D341Med (cell line): Measurements from ENCODE around the gene IGFBPL1.
"Not testable (repeated sequence)": the region's sequence is repeated elsewhere in the genome, so short reads cannot be mapped to it uniquely, and the experiment has no call there.

Source experiments
- DNase-seq: peaks from one replicate; pipeline ENCODE4 v3.0.0; 2012; ENCODE audit warnings: low spot score

IGFBPL1 gene

GRCh38 chr9:38399191-38399590 lies 25.1 kb downstream of the IGFBPL1 start:
- not testable (repeated sequence) for DNase-seq

GRCh38 chr9:38396371-38396671 lies 27.9 kb downstream of the IGFBPL1 start:
- no peak for DNase-seq

DNA sequence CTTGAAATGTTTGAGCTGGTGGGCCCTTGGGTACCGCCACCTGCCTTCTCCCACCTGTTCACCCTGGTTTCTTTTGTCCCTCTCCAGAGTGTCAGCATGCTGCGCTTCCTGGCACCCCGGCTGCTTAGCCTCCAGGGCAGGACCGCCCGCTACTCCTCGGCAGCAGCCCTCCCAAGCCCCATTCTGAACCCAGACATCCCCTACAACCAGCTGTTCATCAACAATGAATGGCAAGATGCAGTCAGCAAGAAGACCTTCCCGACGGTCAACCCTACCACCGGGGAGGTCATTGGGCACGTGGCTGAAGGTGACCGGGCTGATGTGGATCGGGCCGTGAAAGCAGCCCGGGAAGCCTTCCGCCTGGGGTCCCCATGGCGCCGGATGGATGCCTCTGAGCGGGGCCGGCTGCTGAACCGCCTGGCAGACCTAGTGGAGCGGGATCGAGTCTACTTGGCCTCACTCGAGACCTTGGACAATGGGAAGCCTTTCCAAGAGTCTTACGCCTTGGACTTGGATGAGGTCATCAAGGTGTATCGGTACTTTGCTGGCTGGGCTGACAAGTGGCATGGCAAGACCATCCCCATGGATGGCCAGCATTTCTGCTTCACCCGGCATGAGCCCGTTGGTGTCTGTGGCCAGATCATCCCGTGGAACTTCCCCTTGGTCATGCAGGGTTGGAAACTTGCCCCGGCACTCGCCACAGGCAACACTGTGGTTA lies 28.4 kb downstream of the IGFBPL1 start:
- no peak for DNase-seq

DNA sequence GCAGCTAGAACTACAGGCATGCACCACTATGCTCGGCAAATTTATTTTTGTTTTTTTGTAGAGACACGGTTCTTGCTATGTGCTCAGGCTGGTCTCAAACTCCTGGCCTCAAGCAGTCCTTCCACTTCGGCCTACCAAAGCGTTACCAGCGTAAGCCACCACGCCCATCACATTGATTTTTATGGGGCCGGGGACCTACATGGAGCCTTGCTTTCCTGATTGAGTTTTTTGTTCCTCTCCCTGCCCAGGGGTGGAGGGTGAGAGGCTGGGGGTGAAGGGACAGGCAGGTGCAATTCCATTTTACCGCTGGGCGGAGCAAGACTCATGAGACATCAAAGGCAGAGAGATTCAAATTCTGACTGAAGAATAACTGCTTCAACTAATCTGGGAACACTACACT lies 29.8 kb downstream of the IGFBPL1 start:
- DNase-seq: no peak

DNA sequence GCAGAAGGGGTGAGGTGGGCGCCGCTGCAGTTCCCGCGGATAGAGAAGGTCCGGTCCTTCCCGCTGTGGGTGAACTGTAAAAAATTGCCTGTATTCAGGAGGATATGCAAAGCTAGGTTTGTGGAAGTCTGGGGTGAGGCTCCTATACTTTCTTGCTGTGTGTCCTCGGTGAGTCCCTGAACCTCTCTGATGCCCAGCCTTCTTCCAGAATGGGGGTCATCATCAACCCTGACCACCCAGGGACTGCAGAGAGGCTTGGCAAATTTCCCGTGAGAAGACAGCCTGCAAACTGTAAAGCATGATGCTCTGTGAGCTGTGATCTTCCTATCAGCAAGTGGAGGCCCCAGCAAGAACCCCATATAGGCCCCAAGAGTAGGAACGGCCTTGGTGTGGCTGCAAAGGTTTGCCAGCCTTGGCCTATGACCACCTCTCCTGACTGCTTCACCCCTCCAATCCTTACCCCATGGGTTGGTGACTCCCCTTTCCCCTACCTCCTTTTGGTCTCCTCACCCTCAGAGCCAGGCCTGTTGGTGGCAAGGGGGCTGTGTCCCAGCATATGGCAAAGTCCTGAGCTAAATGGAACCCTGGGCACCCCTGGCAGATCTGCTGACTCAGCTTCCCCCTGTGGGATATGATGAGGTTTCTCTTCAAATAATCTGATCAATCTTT lies 31.0 kb downstream of the IGFBPL1 start:
- no peak for DNase-seq

DNA sequence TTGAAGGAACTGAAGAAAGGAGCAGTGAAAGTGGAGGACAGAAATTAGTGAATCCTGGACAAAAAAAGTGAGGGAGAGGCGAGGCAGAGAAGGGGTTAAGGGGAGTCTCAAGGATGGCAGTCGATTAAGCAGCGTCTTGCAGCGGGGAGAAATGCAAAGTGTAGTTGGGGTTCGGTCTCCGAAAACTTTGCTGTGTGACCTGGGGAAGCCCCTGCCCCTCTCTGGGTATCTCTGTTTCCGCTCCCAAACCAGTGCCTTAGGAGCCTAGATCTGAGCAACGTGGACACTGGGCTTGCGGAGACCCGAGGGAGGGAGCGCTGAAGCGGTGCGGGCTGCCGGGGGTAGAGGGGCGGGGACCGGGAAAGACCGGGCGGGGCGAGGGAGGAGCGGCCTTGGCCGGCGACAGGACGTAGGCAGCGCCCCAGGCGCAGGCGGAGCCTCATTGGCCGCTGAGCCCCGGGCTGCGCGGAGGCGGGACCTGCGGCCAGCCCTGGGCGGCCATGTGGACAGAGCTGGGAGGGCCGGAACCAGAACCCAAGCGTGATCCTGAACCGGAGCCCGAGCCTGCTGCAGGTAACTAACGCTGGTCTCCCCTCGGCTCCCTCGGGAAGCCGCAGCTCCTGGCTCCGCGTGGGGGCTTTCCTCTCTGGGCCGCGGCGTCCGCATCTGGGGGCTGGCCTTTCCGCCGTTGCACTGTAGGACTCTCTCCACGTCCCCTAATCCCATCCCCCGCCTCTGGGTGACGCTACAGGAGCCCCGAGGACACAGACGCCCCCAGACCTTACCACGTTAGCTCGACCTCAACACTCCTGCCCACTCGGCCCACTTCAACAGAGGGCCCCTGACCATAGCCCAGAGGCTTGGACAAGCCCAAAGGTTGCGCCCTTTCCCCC lies 31.8 kb downstream of the IGFBPL1 start, which contains the start of gene ALDH1B1:
Gene ALDH1B1 (plus strand): TSS at position 468 of the 893 bp plus-strand sequence. CDS start 3,047 bp downstream, outside the sequence.
- DNase-seq: peak; percentile 94

- DNase-seq: no peak
These were observed 32.8 kb downstream of the IGFBPL1 start for GRCh38 chr9:38391278-38392118.

GRCh38 chr9:38390851-38391250 lies 33.4 kb downstream of the IGFBPL1 start:
- DNase-seq: no peak

DNA sequence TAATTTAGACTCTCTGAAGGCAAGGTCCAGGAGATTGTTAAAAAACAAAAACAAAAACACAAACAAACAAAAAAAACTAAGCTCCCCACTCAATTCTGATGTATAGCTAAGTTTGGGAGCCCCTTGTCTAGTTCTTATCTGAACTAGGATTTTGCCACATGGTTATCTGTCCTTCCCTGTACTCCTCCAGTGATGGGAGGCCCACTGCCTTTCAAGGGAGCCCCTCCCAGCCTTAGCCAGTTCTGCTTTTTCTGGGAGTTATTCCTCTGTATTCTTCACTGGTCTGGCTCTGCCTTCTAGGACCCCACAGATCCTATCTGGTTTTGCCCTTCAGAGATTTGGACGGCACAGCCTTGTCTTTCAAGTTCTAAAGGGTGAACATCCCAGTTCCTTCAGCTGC lies 33.8 kb downstream of the IGFBPL1 start:
- DNase-seq: no peak

GRCh38 chr9:38389313-38389712 lies 34.9 kb downstream of the IGFBPL1 start:
- DNase-seq: no peak

- DNase-seq: no peak
These were observed 35.7 kb downstream of the IGFBPL1 start for GRCh38 chr9:38388283-38389223.

GRCh38 chr9:38387751-38388150 lies 36.5 kb downstream of the IGFBPL1 start:
- DNase-seq: no peak

DNA sequence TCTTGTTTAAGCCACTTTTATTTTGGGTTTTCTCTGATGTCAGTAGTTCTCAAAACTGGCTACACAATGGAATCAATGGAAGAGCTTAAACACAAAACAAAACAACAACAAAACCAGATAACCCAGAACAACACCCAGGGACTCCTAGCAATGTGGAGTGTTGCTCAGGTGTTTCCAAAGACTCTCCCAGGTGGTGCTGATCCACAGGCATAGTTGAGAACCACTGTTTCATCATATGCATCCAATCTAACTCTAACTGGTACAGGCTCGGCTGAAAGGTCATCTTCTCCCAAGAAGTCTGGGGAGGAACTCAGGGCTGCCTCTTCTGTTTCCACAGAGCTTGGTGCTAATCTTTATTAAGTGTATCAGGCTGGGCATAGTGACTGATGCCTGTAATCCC lies 37.2 kb downstream of the IGFBPL1 start:
- no peak for DNase-seq

DNA sequence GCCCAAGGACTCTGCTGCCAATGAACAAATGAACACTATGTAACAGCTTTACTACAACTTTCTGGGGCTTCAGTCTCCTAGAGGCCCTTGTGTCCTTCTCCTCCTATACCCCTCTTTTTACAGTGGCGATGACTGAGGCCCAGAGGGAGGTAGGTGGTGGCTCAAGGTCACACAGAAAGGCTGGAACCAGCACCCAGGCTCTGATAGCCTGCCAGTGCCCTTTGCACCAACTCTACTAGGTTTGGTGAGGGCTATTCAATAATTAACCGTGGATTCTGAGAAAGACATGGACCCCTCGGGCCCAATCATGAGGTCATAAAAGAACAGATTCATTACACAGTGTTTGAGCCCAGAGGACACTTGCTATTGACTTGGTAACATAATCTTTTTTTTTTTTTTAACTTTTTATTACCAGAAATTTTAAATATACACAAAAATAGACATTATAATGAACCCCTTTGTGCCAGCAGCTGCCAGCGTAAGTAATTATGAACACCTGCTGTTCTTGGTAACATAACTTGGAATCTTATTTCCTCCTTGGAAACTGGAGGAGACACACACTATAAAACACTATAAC lies 37.8 kb downstream of the IGFBPL1 start:
- no peak for DNase-seq

- no peak for DNase-seq
These were observed 38.4 kb downstream of the IGFBPL1 start for GRCh38 chr9:38385896-38386295.

DNA sequence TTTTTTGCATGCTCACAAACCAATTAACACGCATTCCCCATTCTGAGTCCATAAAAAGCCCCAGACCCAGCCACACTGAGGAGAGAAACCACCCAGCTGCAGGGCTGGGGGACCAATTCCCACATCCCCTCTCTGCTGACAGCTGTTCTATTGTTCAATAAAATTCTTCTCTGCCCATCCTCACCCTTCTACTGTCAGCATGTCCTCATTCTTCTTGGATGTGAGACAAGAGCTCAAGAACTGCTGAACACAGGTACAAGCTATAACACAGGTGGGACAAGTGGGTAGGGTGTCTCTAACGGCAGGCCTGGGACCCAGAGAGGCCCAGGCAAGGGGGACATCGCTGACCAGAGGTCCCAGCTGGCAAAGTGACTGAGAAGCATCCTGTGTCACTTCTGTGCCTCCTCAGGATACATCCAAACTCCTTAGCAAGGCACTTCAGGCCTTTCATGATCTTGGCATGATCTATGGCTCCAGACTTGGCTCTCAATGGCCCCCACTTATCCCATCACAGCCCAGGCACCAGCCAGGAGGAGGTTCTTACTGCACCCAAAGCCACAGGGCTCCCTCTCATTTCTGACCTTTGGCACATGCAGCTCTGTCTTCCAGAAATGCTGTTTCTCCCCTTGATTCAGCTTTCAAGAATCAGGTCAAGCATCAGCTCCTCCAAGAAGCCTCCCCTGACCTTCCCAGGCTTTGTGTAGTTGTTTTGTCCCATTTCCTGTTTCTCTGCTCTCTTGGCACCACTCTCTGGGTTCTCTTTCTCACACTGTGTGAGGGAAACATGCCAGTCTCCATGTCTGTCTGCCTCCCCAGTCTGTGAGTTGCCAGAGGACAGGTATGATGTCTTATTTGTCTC lies 39.0 kb downstream of the IGFBPL1 start:
- DNase-seq: no peak

DNA sequence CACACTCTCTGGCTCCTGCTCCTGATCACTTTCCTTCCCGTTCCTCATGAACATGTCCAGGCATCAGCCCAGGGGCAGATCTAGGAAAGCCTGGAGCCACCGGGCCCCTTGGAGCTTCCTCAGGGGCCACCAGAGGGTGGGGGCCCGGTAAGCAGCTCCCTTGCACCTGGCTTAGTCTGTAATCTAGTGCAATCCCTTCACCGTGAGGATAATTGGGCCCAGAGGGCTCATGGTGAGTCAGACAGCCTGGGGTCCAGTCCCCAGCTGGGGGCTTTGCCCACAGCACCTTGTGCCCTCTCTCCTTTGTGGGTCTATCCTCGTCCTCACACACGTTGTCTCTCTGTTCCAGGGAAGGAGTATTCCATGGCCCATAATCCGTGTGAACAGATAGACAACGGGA lies 42.1 kb downstream of the IGFBPL1 start:
- DNase-seq: no peak

DNA sequence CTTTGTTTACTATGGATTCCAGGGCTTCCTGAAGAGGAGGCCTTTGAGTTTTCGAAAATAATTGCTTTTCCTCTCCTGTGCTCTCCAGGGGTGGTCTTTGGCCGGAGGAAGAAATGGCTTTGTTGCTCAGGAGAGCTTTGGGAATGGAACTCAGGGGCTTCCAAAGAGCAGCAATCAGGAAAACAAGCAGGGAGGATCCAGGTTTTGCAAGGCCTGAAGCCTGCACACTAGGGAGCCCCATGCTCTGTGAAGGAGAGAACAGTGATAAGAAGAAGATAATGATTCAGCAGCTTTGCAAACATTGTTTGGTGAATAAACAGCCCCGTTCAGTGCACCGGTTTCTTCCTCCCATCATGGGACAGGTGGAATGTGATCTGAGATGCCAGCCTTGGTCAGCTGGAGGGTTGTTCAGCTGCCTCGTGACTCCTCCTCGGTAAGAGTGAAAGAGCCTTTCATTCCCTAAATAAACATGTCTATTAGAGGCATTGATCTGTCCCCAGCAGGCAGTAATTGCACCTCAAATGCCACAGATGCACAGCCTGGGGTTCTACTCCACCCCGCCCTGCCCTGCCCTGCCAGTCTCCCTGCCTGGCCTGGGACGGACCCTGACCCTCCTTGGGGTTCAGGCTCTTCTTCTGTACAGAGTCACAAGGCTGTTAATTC lies 43.3 kb downstream of the IGFBPL1 start:
- DNase-seq: no peak
